ENCODE data around the gene MISP.
"Not testable (repeated sequence)": the region's sequence is repeated elsewhere in the genome, so short reads cannot be mapped to it uniquely, and the experiment has no call there.

Gene MISP

DNA sequence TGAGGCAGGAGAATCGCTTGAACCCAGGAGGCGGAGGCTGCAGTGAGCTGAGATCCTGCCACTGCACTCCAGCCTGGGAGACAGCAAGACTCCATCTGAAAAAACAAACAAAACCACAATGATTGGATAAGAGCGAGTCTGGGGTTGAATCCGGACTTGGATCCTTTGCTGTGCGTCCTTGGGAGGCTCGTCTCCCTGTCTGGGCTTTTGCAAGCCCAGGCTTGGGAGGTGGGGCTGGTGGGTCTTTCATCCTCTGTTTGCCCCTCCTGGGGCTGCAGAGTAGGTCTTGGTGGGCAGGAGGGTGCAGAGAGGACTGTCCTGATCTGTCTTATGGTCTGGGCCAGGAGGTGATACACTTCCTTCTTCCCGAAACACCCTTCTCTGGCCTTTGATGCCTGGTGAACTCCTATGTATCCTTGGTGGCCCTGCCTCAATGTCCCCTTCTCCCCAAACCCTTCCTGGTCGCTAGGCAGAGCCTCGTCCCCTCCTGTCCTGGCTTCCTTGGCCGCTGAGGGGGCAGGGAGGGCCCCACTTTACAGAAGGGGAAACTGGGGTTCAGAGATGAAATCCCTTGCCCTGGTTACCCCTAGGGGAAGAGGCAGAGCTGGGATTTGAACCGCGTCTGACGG lies 25.3 kb upstream of the MISP start:
- no peak for DNase-seq

- no peak for DNase-seq
Measured at GRCh38 chr19:726993-727956, 23.6 kb upstream of the MISP start.

GRCh38 chr19:728011-728410 lies 22.9 kb upstream of the MISP start:
- DNase-seq, result no peak

GRCh38 chr19:729564-729963 lies 21.3 kb upstream of the MISP start:
- DNase-seq, result not testable (repeated sequence)

- DNase-seq, result no peak
Measured at GRCh38 chr19:729965-730668, 20.8 kb upstream of the MISP start.

DNA sequence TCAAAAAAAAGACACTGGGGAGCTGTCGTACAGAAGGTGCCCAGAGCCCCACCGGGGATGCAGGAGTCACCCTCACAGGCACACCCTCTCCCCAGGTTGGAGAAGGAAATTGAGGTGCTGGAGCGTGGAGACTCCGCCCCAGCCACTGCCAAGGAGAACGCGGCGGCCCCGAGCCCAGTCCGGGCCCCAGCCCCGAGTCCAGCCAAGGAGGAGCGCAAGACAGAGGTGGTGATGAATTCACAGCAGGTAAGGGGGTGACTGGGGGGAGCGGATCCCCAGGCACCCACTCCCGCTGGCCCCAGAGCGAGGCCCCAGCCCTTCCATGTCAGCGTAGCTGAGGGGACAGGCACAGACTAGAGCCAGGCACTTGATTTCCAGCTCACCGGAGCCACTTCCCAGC lies 19.9 kb upstream of the MISP start:
- DNase-seq, result no peak

DNA sequence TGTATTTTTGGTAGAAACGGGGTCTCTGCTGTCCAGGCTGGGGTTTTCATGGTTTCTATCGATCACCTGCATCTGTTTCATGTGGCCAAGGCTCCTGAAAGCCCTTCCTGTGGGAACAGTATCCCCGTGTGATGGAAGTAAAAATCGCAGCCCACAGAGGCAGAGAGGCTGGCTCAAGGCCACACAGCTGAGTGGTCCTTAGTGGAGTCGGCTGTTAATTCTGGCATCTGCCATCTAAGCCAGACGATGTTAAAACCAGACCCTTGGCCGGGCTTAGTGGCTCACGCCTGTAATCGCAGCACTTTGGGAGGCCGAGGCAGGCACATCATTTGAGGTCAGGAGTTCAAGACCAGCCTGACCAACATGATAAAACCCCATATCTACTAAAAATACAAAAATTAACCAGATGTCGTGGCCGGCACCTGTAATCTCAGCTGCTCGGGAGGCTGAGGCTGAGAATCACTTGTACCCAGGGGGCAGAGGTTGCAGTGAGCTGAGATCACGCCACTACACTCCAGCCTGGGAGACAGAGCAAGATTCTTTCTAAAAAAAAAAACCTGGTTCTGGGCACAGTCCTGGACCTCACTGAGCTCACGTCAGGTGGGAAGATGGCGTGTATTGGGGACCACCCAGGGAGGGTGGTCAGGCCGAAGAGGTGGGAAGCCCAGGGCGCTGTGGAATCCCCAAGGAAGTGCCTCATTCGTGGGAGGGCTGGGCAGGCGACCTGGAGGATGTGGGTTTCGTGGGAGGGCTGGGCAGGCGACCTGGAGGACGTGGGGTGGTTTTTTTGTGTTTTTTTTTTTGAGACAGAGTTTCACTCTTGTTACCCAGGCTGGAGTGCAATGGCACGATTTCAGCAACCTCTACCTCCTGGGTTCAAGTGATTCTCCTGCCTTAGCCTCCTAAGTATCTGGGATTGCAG lies 18.5 kb upstream of the MISP start:
- DNase-seq, result no peak

GRCh38 chr19:734716-735115 lies 16.2 kb upstream of the MISP start:
- DNase-seq, result no peak

DNA sequence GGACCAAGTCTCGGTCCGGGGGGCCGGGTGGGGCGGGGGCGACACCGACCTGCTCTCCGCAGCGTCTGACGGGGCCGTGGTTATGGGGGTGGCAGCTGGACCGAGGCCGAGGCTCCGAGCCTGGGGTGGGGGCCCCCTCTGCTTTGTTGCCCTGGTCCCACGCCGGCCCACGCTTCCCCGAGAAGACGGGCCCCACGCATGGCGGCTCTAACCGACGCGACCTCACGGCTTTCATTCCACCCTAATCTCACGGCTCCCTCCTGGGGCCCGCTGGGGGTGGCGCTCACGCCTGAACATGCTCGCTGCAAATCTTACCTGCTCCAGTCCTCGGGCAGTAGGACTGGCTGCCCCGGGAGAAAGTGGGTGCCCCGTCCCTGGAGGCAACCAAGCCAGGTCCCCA lies 14.8 kb upstream of the MISP start:
- no peak for DNase-seq

DNA sequence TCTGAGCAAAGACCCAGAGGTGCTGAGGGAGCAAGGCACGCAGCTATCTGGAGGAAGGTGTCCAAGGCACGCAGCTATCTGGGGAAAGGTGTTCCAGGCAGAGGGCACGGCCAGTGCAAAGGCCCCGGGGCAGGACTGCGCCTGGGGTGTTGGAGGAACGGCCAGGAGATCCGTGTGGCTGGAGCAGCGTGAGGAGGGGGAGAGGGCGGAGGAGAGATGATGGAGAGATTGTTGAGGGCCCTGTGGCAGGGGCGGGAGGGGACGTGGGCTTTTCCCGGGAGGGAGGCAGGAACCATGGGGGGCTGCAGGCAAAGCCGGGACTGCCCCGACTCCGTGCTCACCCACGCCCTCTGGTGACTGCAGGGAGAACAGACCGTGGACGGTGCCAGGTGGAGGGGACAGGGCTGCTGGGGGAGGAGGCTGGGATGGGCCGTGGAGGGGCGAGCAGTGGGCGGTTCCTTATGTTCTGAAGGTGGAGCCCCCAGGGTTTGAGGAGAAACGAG lies 13.3 kb upstream of the MISP start:
- no peak for DNase-seq

- DNase-seq, result no peak
Measured at GRCh38 chr19:738509-739128, 12.3 kb upstream of the MISP start.

GRCh38 chr19:739998-740715 lies 10.8 kb upstream of the MISP start:
- DNase-seq, result no peak

DNA sequence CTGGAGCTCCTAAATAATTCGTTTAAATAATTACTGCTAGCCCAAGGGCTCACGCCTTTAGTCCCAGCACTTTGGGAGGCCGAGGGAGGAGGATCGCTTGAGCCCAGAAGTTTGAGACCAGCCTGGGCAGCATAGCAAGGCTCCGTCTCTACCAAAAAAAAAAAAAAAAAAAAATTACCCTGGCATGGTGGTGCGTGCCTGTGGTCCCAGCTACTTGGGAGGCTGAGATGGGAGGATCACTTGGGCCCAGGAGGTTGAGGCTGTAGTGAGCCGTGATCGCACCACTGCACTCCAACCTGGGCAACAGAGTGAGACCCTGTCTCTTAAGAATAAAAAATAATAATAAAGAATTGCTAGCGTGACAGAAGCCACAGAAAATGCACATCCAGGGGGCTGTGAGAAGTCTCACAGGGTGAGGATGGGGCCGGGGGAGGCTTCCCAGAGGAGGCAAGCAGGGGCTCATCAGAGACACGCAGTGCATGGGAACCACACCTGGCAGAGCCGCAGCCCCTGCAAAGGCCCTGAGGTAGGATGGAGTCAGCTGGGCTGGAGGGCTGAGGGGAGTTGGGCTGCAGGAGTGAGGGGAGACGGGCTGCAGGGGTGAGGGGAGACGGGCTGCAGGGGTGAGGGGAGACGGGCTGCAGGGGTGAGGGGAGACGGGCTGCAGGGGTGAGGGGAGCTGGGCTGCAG lies 10.0 kb upstream of the MISP start:
- DNase-seq, result not testable (repeated sequence)

- DNase-seq, result no peak
Measured at GRCh38 chr19:741506-742131, 9.3 kb upstream of the MISP start.

DNA sequence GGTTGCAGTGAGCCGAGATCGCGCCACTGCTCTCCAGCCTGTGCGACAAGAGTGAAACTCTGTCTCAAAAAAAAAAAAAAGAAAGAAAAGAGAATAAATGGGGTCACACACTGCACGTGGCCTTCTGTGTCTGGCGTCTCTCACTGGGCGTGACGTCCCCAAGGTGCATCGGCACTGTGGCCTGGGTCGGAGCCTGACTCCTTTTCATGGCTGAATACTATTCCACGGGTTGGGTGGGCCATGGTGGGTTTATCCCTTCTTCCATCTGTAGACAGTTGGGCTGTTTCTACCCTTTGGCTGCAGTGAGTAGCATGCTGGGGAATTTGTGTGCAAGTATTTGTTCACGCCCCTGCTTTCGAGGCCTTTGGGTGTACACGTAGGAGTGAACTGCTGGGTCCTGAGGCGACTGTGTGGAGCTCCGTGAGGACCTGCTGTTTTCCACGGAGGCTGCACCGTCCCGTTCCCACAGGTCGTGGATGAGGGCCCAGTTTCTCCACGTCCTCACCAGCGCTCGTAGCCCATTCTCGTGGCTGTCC lies 8.3 kb upstream of the MISP start:
- no peak for DNase-seq

- DNase-seq, result no peak
Measured at GRCh38 chr19:743168-743687, 7.7 kb upstream of the MISP start.

DNA sequence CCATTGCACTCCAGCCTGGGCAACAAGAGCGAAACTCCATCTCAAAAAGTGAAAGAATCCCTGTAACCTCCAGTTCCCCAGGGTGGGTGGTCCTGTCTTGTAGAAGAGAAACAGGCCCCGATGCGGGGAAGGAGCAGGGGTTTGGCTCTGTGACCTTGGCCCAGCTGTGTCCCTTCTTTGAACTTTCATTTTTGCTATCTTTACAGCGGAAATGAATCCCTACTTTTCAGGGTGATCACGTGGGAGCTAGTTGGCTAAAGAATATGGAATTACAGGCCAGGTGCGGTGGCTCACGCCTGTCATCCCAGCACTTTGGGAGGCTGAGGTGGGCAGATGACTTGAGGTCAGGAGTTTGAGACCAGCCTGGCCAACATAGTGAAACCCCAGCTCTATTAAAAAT lies 5.8 kb upstream of the MISP start:
- not testable (repeated sequence) for DNase-seq

- DNase-seq, result no peak
Measured at GRCh38 chr19:746208-746819, 4.6 kb upstream of the MISP start.

- DNase-seq, result no peak
Measured at GRCh38 chr19:746956-747355, 4.0 kb upstream of the MISP start.

Measured in NCI-H510A treated with DMSO at 0.1 percent for 48 hours (cell line).